Mucosa of descending colon (tissue), 3 donors: ENCODE results near the gene CENPE. TPM values are rescaled to one million over a fixed set of nuclear protein-coding genes. Genes with fewer than 3 reads are reported as not detected.
A peak's percentile ranks its signal among the peaks of the same experiment; 100 is the strongest.

Experiments used
- ATAC-seq: fragments of 200-7000 bp; cut with Tn5 transposase; one replicate; pipeline ENCODE4 v1.9.1; 2020; ENCODE audit warnings: mild to moderate bottlenecking, moderate library complexity
- DNase-seq, 3 donors: peaks; one replicate each; pipeline ENCODE4 v3.0.0-alpha.2; 2020
- H3K36me3 ChIP-seq: fragments of 200-600 bp; one replicate; pipeline ENCODE4 v1.8.0; 2021; ENCODE audit warnings: low read depth, mild to moderate bottlenecking
- H3K4me1 ChIP-seq: fragments of 200-600 bp; one replicate; pipeline ENCODE4 v1.8.0; 2021; ENCODE audit warnings: low read depth, mild to moderate bottlenecking
- H3K4me3 ChIP-seq: fragments of 200-600 bp; one replicate; pipeline ENCODE4 v1.8.0; 2021; ENCODE audit warnings: mild to moderate bottlenecking
- H3K9me3 ChIP-seq: fragments of 200-600 bp; one replicate; pipeline ENCODE4 v1.8.0; 2021; ENCODE audit warnings: mild to moderate bottlenecking
- intact Hi-C, 2 donors: fragments of 100-400 bp; cut with DNase I in 1 of 2; cut with micrococcal nuclease in 1 of 2; formaldehyde crosslinking; loops; one replicate each; pipeline versions ENCODE4 v1.11.0 to v1.11.1; 2022; cut with DNase I, micrococcal nuclease
- total RNA-seq, 3 donors: library from RNA; stranded (reverse); fragmentation: NEBNext Ultra II Directional in 2 of 3; extraction: Animal tissue kit (Norgen Biotek cat#: 25700) in 2 of 3; gene quantifications; one replicate each; pipeline versions ENCODE4 v1.2.1 to v1.2.4, GENCODE V29; 2021 to 2023
- TF ChIP-seq, protein P1 (sequence below): fragments of 200-600 bp; IDR thresholded peaks from one replicate; pipeline ENCODE4 v1.8.0; 2022; ENCODE audit warnings: antibody characterized with exemption, mild to moderate bottlenecking
- donor health status: DM: no; HTN: no; CAD: no; lungs with moderate emphysema.
- donor health status: DM: no; HTN: no; CAD: no.
- donor health status: DM: no; HTN: yes; CAD: no.

The CENPE gene
- total RNA-seq, 3 donors from 2014 or later: 1.9 to 9.3 (median 2.8) TPM

DNA sequence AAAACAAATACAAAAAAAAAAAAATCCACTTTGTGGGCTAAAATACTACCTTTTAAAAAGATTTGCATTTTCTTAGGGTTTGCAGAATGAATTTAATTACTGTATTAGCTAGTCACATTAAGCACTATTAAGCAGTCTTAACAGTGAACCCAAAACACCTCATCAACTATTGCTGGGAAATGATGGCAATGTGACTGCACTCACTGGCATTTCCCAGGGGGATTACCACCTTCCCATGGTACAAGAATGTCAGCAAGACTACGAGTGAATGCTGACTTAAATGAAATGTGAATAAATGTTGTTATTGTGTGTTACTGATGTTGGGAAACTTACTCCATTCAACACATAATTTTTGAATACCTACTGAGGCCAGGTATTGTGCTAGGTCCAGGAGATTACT is 111.6 kb downstream of the CENPE start:
- Histone ChIP-seq H3K4me3 (no peak overlapping the region), H3K9me3 (no peaks in the 10 kb centered on the region), H3K36me3 (no peaks in the 10 kb centered on the region), H3K4me1 (no peaks in the 10 kb centered on the region)
- TF ChIP-seq, protein P1, sequence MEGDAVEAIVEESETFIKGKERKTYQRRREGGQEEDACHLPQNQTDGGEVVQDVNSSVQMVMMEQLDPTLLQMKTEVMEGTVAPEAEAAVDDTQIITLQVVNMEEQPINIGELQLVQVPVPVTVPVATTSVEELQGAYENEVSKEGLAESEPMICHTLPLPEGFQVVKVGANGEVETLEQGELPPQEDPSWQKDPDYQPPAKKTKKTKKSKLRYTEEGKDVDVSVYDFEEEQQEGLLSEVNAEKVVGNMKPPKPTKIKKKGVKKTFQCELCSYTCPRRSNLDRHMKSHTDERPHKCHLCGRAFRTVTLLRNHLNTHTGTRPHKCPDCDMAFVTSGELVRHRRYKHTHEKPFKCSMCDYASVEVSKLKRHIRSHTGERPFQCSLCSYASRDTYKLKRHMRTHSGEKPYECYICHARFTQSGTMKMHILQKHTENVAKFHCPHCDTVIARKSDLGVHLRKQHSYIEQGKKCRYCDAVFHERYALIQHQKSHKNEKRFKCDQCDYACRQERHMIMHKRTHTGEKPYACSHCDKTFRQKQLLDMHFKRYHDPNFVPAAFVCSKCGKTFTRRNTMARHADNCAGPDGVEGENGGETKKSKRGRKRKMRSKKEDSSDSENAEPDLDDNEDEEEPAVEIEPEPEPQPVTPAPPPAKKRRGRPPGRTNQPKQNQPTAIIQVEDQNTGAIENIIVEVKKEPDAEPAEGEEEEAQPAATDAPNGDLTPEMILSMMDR: no peak
- ATAC-seq (no peak), DNase-seq (no peak)
- intact Hi-C loops: no loop called here

DNA sequence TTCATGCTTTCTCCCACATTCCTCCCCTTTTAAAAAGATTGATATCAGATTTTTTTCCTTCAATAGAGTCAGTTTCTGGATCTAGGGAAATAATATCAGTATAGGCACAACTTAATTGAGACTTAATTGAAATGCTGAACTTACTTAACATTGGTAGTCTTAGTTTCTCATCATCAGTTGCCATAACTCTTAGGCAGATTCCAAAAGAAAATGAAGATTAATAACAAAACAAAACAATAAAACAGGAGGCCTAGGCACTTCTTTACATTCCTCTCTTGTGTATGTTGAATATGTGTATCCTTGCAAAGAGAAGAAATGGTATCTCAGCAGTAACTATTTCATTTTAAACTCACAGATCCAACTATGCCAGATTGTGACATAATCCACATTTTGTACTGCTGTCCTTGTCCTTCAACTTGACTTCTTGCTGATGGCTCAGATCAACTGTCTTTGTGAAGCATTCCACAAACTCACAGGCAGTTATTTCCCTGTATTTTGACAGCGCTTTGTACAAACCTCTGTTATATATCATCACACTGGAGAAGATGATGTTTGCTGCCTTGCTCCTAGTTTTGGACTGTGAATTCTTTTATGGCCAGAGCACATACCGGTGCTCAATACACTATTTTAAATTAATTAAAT is 112.5 kb downstream of the CENPE start:
- H3K4me3 ChIP-seq: no peak overlapping the region
- H3K36me3 ChIP-seq: no peaks in the 10 kb centered on the region
- DNase-seq: no peak
- TF ChIP-seq, protein P1: no peak
- H3K4me1 ChIP-seq: no peaks in the 10 kb centered on the region
- H3K9me3 ChIP-seq: no peaks in the 10 kb centered on the region
- intact Hi-C loops: no loop called here
- no peak for ATAC-seq

DNA sequence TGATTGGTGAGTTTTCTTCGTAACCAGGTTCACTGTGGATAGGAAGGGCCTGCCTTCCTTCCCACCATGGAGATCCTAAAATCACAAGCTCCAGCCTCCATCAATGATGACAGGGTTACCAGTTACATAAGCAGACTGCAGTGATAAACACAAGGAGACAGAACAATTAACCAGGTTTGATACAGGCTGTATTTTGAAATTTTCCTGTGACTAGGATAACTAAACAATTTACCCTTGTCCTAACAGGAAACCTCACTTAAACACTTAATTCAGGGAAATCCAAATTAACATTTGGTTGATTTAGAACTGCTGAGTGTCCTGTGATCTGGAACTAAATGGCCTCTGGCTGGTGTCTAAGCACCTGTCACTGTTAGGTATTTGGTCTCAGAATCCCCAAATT is 118.5 kb downstream of the CENPE start:
- no peaks in the 10 kb centered on the region for H3K9me3 ChIP-seq
- DNase-seq (no peak), ATAC-seq (no peak)
- H3K36me3 ChIP-seq: no peaks in the 10 kb centered on the region
- no peak overlapping the region for H3K4me3 ChIP-seq
- intact Hi-C loops: no loop called here
- peaks cover 8% of the 10 kb centered on the region for H3K4me1 ChIP-seq
- TF ChIP-seq, protein P1: no peak

DNA sequence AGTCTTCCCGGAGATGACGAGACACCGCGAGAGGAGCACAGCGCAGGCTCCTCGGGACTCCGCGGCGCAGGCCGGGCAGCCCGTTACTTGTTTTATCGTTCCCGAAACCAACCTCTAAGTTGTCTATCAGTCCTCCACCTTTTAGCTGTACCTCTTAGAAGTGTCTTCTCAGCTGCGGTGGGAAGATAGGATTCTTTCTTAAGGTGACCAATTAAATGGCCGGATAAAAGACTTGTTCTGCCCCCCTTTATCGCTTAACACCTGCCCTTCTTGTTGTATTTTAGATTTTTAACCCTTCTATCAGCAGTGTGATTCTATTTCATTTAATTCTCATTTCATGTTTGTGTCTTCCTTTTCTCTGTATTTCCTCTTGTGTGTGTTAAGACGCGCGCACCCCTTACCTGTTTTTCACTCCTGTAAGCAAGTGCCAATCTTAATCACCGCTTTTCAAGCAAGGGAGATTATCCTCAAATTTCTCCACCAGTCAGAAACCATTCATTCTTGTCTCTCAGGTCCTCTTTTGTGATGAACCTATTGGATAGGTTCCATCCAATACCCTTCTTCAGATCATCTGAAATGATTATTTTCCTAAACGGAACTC is 121.3 kb downstream of the CENPE start, which contains the start of gene SLC9B2:
SLC9B2 (minus strand) TSS at position 15 of the 601 bp plus-strand sequence. CDS start 9,211 bp downstream, outside the sequence.
- peak; percentile 86 for ATAC-seq
- intact Hi-C loops: no loop called here
- Histone ChIP-seq H3K4me3 (peak within 1 kb of the TSS; percentile 37), H3K36me3 (no peaks in the 10 kb centered on the region), H3K4me1 (peaks cover 8% of the 10 kb centered on the region), H3K9me3 (no peaks in the 10 kb centered on the region)
- DNase-seq: no peak
- TF ChIP-seq, protein P1: no peak

DNA sequence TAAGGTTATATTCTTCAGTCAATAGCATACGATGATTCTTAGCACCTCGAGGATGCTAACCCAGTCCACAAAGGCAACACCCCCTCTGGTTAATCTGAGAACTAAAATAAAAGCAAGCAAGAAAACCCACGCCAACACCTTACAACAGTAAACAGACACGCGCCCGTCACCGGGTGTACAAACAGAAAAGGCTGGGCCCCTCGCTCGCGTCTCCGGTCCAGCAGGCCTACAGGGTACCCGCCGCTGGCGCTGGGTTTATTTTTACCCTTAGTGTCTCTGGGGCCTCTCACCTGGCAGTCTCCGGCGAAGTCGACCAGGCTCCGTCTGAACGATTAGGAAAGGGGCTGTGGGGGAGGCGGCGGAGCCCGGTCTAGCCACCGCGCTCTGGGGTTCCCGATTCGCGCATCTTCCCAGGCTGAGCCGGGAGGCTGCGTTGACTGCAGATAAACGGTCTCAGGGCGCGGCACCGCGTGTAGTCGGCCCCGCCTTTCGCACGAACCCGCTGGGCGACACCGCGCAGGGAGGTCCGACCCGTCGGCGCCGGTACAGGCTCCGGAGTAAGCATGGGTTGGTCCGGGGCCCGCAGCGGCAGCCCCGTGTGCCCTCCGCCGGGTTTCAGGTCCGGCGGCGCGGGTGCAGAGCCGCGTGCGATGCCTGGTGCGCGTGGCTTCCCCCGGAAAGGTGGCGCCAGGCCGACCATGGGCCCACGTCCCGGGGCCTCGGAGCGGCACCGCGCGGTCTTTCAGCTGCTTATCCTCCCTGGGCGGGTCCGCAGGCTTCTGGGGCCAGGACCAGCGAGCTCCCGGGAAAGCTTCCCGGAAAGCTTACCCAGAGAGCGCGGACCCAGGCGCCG is 122.0 kb downstream of the CENPE start:
- H3K4me1 ChIP-seq: peaks cover 8% of the 10 kb centered on the region
- DNase-seq (peak; percentile 56 to 75 (median 73)), ATAC-seq (peak; percentile 85)
- intact Hi-C loops: no loop called here
- H3K9me3 ChIP-seq: no peaks in the 10 kb centered on the region
- TF ChIP-seq, protein P1: no peak
- H3K4me3 ChIP-seq: peak overlapping the region; percentile 37
- H3K36me3 ChIP-seq: no peaks in the 10 kb centered on the region
